Keratinocyte (primary cell): Measurements from ENCODE around the gene RABGEF1. TPM values are rescaled to one million over a fixed set of nuclear protein-coding genes. Genes with fewer than 3 reads are reported as not detected.

Experiments used
- DNase-seq: peaks from one replicate; pipeline ENCODE4 v3.0.0-alpha.2; 2011; ENCODE audit warnings: low read depth, missing footprints, low spot score
- FAIRE-seq: peaks from 2 replicates; lab custom pipeline; 2011; peaks lifted over from hg19 to GRCh38; lab: Jason Lieb, UNC
- H2AFZ ChIP-seq: 2 replicates; pipeline ENCODE4 v1.6.0; 2012; ENCODE audit warnings: low read length, control low read depth, inconsistent platforms; ENCODE audit not compliant: control insufficient read depth
- H3K27ac ChIP-seq: 2 replicates; pipeline ENCODE4 v1.5.1; 2011; ENCODE audit warnings: low read length; ENCODE audit not compliant: control insufficient read depth, insufficient read depth
- H3K27me3 ChIP-seq: 3 replicates; pipeline ENCODE4 v1.6.0; 2011; ENCODE audit warnings: low read length; ENCODE audit not compliant: control insufficient read depth, insufficient read depth; ENCODE audit errors: extremely low read depth
- H3K36me3 ChIP-seq, 2 experiments: 2 replicates in 1 of 2; 3 replicates in 1 of 2; pipeline ENCODE4 v1.5.1; 2011; ENCODE audit warnings: low read length in 2 of 2, mild to moderate bottlenecking in 1 of 2; ENCODE audit not compliant: control insufficient read depth in 2 of 2, insufficient read depth in 2 of 2; ENCODE audit errors: extremely low read depth in 1 of 2
- H3K4me1 ChIP-seq: 3 replicates; pipeline ENCODE4 v1.5.1; 2011; ENCODE audit warnings: low read length; ENCODE audit not compliant: control insufficient read depth, insufficient read depth; ENCODE audit errors: extremely low read depth
- H3K4me2 ChIP-seq: 3 replicates; pipeline ENCODE4 v1.6.0; 2011; ENCODE audit warnings: low read depth, low read length; ENCODE audit not compliant: control insufficient read depth, insufficient read depth; ENCODE audit errors: extremely low read depth
- H3K4me3 ChIP-seq, 3 experiments: fragments of 200-600 bp in 1 of 3; sonication (generic) in 1 of 3; 2 replicates in 2 of 3; 3 replicates in 1 of 3; pipeline ENCODE4 v1.5.1; 2011 to 2016; ENCODE audit warnings: low read length in 3 of 3, mild to moderate bottlenecking in 3 of 3, control low read depth in 2 of 3, inconsistent platforms in 1 of 3, low read depth in 1 of 3, mixed read lengths in 1 of 3, mixed run types in 1 of 3, moderate library complexity in 1 of 3; ENCODE audit not compliant: control insufficient read depth in 2 of 3, insufficient read depth in 2 of 3; ENCODE audit errors: extremely low read depth in 1 of 3
- H3K79me2 ChIP-seq: 2 replicates; pipeline ENCODE4 v1.6.0; 2012; ENCODE audit warnings: low read length; ENCODE audit not compliant: control insufficient read depth, insufficient read depth
- H3K9ac ChIP-seq: 3 replicates; pipeline ENCODE4 v1.6.0; 2011; ENCODE audit warnings: low read length; ENCODE audit not compliant: control insufficient read depth, insufficient read depth; ENCODE audit errors: extremely low read depth
- H3K9me1 ChIP-seq: 3 replicates; pipeline ENCODE4 v1.6.0; 2011; ENCODE audit warnings: low read length; ENCODE audit not compliant: control insufficient read depth, insufficient read depth; ENCODE audit errors: extremely low read depth
- H3K9me3 ChIP-seq: 2 replicates; pipeline ENCODE4 v1.5.1; 2012; ENCODE audit warnings: low read depth, low read length; ENCODE audit not compliant: control insufficient read depth
- H4K20me1 ChIP-seq: 3 replicates; pipeline ENCODE4 v1.6.0; 2011; ENCODE audit warnings: low read length; ENCODE audit not compliant: control insufficient read depth, insufficient read depth; ENCODE audit errors: extremely low read depth
- EZH2 ChIP-seq: IDR thresholded peaks from one replicate; pipeline ENCODE4 v1.6.1; 2012; ENCODE audit warnings: inconsistent platforms, mild to moderate bottlenecking, low read length, moderate library complexity
- dilution Hi-C: fragments of 300-500 bp; cut with MboI; formaldehyde crosslinking; loops from one replicate; pipeline ENCODE4 v1.7.0; 2020; ENCODE audit warnings: low sequenced_read_pairs; ENCODE audit not compliant: extremely low pct_ligation_motif_present
- polyA plus RNA-seq, 5 experiments: library from polyadenylated mRNA; depleted of rRNA in 3 of 5; stranded (reverse) in 3 of 5; stranded (forward) in 1 of 5; unstranded in 1 of 5; fragments of >200 nt; gene quantifications; 1 replicate in 1 of 5; 2 replicates in 3 of 5; 3 replicates in 1 of 5; pipeline versions ENCODE4 v1.2.1 to v1.2.3, GENCODE V29; 2011 to 2012; ENCODE audit warnings: missing spikeins in 2 of 5, low read depth in 1 of 5, low replicate concordance in 1 of 5
- small RNA-seq, 3 experiments: library from RNA; depleted of rRNA; stranded (forward); fragments of <200 nt; gene quantifications; one replicate each; pipeline ENCODE3, GENCODE V24; 2012; ENCODE audit warnings: low read depth in 3 of 3, low replicate concordance in 1 of 3; ENCODE audit not compliant: insufficient read length in 3 of 3
- TF ChIP-seq, protein P1 (sequence below), 3 experiments: IDR thresholded peaks in 1 of 3; conservative IDR thresholded peaks in 1 of 3; optimal IDR thresholded peaks in 1 of 3; 2 replicates in 2 of 3; 3 replicates in 1 of 3; pipeline versions ENCODE3 to v1.5.1; 2011; ENCODE audit warnings: low read length in 3 of 3, mild to moderate bottlenecking in 3 of 3, moderate library complexity in 2 of 3, control low read depth in 1 of 3, inconsistent platforms in 1 of 3; ENCODE audit not compliant: insufficient read depth in 2 of 3; ENCODE audit errors: extremely low read depth in 1 of 3

Gene RABGEF1
- polyA plus RNA-seq, 1 donor (not counting 4 experiments of a cell fraction or from before 2014, with no cell fraction given): 58.2 TPM

DNA sequence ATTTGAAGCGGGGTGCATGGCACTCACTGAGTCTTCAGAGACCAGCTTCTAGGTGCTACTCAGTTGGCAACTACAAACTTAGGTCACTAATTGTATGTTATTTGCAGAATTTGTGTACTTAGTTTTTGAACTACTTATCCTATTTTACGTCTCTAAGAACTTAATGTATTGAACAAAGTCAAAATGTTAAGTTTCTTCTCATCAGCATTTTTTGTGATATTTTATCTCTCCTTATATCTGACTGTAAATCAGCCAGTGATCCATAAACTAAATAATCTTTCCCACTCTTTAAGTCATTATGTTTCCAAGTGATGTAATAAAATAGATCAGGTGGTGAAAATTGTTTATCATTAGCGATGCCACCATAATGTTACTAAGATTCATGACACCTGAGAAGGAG is 120.2 kb downstream of the RABGEF1 start:
- H3K9me1 ChIP-seq: no peaks in the 10 kb centered on the region
- H3K4me3 ChIP-seq: no peak overlapping the region
- no peak for DNase-seq
- H3K27me3 ChIP-seq: no peaks in the 10 kb centered on the region
- H3K36me3 ChIP-seq: peaks cover 3 to 18% of the 10 kb centered on the region in 2 experiments
- H3K4me1 ChIP-seq: no peaks in the 10 kb centered on the region
- dilution Hi-C loops: no loop called here
- no peaks in the 10 kb centered on the region for H3K79me2 ChIP-seq
- FAIRE-seq: no peak
- no peak for TF ChIP-seq EZH2
- TF ChIP-seq, protein P1, sequence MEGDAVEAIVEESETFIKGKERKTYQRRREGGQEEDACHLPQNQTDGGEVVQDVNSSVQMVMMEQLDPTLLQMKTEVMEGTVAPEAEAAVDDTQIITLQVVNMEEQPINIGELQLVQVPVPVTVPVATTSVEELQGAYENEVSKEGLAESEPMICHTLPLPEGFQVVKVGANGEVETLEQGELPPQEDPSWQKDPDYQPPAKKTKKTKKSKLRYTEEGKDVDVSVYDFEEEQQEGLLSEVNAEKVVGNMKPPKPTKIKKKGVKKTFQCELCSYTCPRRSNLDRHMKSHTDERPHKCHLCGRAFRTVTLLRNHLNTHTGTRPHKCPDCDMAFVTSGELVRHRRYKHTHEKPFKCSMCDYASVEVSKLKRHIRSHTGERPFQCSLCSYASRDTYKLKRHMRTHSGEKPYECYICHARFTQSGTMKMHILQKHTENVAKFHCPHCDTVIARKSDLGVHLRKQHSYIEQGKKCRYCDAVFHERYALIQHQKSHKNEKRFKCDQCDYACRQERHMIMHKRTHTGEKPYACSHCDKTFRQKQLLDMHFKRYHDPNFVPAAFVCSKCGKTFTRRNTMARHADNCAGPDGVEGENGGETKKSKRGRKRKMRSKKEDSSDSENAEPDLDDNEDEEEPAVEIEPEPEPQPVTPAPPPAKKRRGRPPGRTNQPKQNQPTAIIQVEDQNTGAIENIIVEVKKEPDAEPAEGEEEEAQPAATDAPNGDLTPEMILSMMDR (optimal IDR thresholded peaks at IDR 0.05 in 1 of 3, IDR thresholded peaks at IDR 0.05 in 1 of 3, conservative IDR thresholded peaks at IDR 0.05 in 1 of 3; ENCODE audit: extremely low read depth in 1 of 3, insufficient read depth in 2 of 3, low read length in 3 of 3): no peak
- H4K20me1 ChIP-seq: no peaks in the 10 kb centered on the region
- no peaks in the 10 kb centered on the region for H3K9me3 ChIP-seq
- H3K9ac ChIP-seq: no peak overlapping the region
- no peak overlapping the region for H2AFZ ChIP-seq
- H3K27ac ChIP-seq: no peak overlapping the region
- H3K4me2 ChIP-seq: no peak overlapping the region

Small RNA genes within 50 kb of the gene (small RNA-seq; reads per million reads assigned to genes)
- 0 reads per million in 3 experiments for gene AC027644.2

Other genes starting within 250 kb of the RABGEF1 start
- 3.7 to 5.2 TPM (median 4.6 TPM) in 3 replicates for gene KCTD7, start 111.9 kb upstream of the RABGEF1 start, polyA plus RNA-seq
- 70.2 to 157 TPM (median 74.8 TPM) in 3 replicates for gene TMEM248, start 180.5 kb downstream of the RABGEF1 start, polyA plus RNA-seq